GM10847 (cell line): ENCODE results near the gene FASLG.

Source experiments
- POLR2A ChIP-seq: IDR thresholded peaks from 2 replicates; pipeline ENCODE4 v1.6.1; 2011; ENCODE audit not compliant: insufficient read length; ENCODE audit errors: extremely low read depth

FASLG gene

DNA sequence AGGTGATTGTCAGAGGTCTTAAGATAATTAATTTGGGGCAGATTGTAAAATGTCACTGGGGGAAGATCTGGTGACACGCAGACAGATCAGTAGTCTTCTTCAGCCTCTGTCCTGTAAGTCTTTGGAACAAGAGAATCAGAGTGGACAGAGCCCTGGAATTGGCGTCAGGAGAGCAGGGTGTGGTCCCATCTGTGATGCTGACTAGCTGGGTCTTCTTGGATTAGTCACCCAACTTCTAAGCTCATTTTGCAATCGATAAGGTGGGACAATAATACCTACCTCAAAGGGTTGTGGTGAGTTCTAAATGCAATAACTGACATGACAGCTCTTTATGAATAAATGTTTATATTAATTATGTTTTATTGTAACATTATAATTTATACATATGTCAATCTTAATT, 4.8 kb downstream of the FASLG start:
- no peak for TF ChIP-seq POLR2A

DNA sequence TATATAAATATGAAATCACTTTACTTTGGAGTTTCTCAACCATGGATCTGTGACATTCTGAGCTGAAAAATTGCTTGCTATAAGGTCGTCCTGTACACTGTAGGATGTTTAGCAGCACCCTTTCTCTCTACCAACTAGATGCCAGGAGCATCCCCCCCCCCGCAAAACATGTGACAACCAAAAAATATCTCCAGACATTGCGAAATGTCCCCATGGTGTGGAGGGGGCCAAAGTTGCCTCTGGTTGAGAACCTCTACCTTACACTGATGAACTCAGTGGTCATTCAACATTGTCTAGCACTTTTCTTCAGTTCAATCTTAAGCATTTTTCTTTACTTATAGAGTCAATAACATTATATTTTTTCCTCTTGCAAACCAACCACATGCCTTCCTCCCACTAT, 9.2 kb downstream of the FASLG start:
- TF ChIP-seq POLR2A: no peak

GRCh38 chr1:172669011-172669410, 10.1 kb downstream of the FASLG start:
- no peak for TF ChIP-seq POLR2A

GRCh38 chr1:172670316-172670715, 11.4 kb downstream of the FASLG start:
- TF ChIP-seq POLR2A: no peak

DNA sequence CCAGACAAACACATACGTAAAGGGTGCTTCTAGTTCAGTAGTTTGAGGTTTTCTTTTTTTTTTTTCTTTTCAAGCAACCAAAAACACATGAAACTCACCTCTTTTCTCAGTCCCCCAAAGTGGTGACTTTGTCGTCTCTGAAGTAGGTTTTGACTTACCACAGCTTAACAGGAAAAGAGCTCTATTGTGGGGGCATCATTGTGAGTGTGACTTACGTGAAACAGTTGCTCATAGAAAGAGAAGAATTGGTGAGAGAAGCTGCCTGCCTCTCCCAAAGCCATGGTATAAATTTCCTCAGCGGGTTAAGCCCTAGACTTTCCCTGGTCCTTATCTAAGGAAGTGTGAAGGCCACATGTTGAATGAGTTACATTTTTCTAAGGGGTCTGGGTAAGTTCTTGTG, 11.9 kb downstream of the FASLG start:
- no peak for TF ChIP-seq POLR2A

DNA sequence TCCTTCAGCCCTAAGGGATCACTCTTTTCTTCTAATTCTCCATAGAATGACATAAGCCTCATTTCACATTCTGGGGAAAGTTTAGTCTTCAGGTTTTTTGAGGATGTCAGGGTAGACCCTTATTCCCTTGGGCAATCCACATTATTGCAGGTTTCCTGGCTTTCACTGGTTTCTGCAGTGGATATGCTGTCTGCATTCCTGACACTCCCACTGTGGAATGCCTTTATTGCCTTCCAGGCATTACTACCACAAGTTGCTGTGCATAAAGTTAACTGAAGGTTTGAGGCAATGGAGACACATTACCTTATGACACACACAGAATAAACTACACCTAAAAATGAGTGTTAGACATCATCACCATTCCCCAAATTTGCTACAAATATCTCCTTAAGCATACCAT, 12.7 kb downstream of the FASLG start:
- TF ChIP-seq POLR2A: no peak

- no peak for TF ChIP-seq POLR2A
These were observed 13.8 kb downstream of the FASLG start for GRCh38 chr1:172672720-172673119.

- no peak for TF ChIP-seq POLR2A
These were observed 14.9 kb downstream of the FASLG start for GRCh38 chr1:172673761-172674160.

DNA sequence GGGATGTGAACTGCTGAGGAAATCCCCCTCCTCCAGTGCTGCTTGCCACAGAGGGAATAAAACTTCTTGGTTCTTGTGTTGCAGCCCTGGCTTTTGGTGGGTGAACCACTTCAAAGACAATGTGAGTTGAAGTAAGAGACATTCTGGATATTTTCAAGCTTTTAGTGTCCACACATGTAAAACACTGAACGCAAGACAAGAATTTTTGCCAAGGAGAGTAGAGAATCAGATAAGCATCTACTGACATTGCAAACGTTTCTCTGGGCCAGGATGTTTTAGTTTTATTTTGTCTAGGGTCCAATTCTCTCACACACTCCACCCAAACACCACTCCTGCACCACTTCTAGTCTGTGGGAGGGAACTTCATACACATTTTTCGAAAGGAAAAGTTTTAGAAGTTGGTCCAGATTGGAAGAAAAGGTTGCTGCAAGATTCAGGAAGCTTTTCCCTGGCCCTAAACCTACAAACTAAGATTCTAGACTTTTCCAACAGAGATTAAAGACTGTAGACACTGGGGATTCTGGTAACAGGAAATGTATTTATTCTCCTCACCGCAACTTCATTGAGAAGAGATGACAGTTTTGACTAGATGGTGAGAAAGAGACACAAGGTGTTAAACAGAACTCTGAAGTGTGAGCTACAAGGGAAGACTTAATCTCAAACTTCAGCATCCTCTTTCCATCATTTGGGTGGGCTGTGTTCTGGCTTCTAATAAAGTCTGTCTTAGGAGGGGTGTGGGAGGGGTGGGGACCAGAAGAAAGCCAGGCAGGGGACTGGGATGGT, 16.1 kb downstream of the FASLG start:
- TF ChIP-seq POLR2A: no peak

DNA sequence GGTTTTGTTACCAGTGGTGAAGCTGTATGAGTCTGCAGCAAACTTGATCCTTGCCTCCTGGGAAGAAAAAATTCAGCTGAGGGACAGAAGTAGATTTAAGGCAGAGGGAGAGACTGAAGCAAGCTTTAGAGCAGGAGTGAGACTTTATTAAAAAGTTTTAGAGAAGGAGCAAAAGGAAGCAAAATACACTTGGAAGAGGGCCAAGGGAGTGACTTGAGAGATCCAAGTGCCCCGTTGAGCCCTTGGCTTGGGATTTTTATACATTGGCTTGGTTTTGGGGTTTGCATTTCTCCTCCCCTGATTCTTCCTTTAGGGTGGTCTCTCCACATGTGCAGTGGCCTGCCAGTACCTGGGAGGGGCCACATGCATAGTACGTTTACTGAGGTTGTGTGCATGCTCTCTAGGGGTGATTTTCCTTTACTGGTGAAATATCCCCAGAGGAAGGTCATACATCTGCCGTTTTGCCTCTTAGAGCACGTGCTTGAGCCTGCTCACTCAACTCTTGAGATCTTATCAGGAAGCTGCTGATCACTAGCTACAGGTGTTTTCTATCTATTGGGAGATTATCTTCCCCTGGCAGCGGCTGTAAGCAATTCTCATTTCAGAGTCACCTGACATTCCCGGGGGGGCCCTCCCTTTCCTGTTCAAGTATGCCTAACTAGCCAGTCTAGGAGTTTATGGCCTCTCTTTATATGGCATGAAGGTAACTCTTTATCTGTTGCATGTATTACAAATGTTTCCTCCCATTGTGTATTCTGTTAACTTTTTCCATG, 20.3 kb downstream of the FASLG start:
- TF ChIP-seq POLR2A: no peak

- no peak for TF ChIP-seq POLR2A
These were observed 21.3 kb downstream of the FASLG start for GRCh38 chr1:172680244-172680643.

DNA sequence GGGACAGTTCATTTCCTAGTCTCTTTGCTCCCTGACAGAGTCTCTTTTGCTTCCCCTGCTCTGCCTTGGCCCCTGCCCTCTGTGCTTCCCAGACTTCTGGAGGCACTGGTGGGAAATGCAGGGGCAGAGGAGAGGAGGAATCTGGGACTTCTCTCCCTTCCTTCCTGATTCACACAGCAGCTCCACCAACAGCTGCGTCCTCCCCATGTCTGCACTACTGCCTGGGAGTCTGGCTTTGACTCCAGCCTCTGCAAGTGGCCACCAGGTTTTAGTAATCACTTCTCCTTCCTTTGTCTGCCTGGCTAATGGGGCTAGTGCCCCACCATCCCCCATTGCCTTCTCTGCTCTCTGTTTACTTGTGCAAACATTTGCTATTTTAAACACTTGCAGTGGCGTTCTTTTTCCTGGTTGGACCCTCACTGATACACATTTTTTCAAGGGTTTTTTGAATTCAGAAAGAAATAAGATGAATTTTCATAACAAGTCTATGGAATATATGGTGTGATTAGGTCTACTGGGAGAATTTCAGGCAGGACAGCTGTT, 21.9 kb downstream of the FASLG start:
- TF ChIP-seq POLR2A: no peak

- no peak for TF ChIP-seq POLR2A
These were observed 23.9 kb downstream of the FASLG start for GRCh38 chr1:172682812-172683211.

GRCh38 chr1:172686143-172686542, 27.2 kb downstream of the FASLG start:
- TF ChIP-seq POLR2A: no peak

- TF ChIP-seq POLR2A: no peak
These were observed 38.7 kb downstream of the FASLG start for GRCh38 chr1:172697534-172698002.

GRCh38 chr1:172698224-172698623, 39.3 kb downstream of the FASLG start:
- TF ChIP-seq POLR2A: no peak

DNA sequence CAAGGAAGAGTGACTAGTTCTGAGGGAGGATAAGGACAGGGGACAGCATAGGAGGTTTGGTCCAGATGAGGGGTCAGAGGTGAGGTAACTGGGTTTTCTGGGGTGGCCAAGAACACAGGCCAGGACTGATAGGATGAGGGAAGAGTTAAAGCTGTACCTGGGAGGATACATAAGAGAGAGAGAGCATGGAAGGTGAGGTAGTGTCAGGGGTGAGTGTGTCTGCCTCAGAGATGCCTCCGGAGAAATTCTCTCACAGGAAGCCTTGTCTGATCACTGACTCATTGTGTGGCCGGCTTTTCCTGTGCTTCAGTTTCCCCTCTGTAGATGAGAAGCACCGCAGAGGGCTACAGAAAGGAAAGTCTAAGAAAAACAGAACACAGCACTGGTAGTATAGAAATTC, 40.2 kb downstream of the FASLG start:
- no peak for TF ChIP-seq POLR2A

DNA sequence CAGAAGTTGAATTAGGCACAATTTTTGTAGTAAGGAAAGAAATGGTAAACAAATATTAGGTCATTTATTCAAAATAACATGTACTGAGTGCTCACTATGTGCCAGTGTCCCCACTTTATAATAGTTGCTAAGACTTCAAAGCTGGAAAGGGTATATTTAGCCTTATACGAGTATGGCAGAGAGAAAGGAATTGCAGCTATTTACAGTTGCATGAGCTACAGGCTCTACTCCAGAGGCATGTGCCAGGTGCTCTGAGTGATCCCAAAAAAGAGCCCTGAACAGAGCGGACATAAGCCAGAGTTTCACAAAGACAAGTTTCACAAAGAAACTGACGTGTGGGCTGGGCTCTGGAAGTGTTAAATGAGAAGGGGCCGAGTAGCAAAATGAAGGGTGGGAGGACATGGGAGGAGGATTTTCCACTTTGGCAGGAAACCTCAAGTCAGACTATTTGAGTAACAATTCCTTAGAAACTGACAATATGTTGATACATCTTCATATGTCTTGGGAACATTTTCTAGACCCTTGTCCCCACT, 40.9 kb downstream of the FASLG start:
- TF ChIP-seq POLR2A: no peak
